OCI-LY3 (cell line): ENCODE data around the gene ARHGEF6.

ENCODE experiments used
- H2AFZ ChIP-seq: fragments of 200-600, 300-600 bp; shearing (Covaris generic); 2 replicates; pipeline ENCODE4 v1.6.0; 2014; ENCODE audit warnings: antibody characterized with exemption, low read depth, low read length
- H3K27ac ChIP-seq: fragments of 200-600, 300-600 bp; sonication (generic); 2 replicates; pipeline ENCODE4 v1.5.1; 2014; ENCODE audit warnings: mild to moderate bottlenecking, low read length, moderate library complexity, mixed read lengths
- H3K27me3 ChIP-seq: fragments of 200-600, 300-600 bp; sonication (generic); 2 replicates; pipeline ENCODE4 v1.6.1; 2014; ENCODE audit warnings: low read depth, low read length, mixed read lengths
- H3K36me3 ChIP-seq: fragments of 200-600, 300-600 bp; sonication (generic); replicated peaks from 2 replicates; pipeline ENCODE3; 2014; ENCODE audit warnings: low read depth, low read length, mixed read lengths
- H3K4me1 ChIP-seq: fragments of 300-600, 200-600 bp; sonication (generic); 2 replicates; pipeline ENCODE4 v1.6.1; 2014; ENCODE audit warnings: low read length, mixed read lengths
- H3K4me2 ChIP-seq: fragments of 200-600, 300-600 bp; sonication (generic); 2 replicates; pipeline ENCODE4 v1.6.1; 2014; ENCODE audit warnings: low read length, mixed read lengths
- H3K4me3 ChIP-seq: fragments of 300-600, 200-600 bp; sonication (generic); 2 replicates; pipeline ENCODE4 v1.5.1; 2014; ENCODE audit warnings: antibody characterized with exemption, mild to moderate bottlenecking, low read length, moderate library complexity
- H3K79me2 ChIP-seq: fragments of 300-600, 200-600 bp; shearing (Covaris generic); 2 replicates; pipeline ENCODE4 v1.6.1; 2014; ENCODE audit warnings: mild to moderate bottlenecking, low read length, mixed read lengths
- H3K9ac ChIP-seq: fragments of 300-600, 200-600 bp; shearing (Covaris generic); 2 replicates; pipeline ENCODE4 v1.6.0; 2014; ENCODE audit warnings: mild to moderate bottlenecking, low read length, moderate library complexity
- H3K9me3 ChIP-seq: fragments of 200-600, 300-600 bp; shearing (Covaris generic); 2 replicates; pipeline ENCODE4 v1.6.1; 2014; ENCODE audit warnings: low read length, mixed read lengths; ENCODE audit not compliant: insufficient read depth
- H4K20me1 ChIP-seq: fragments of 200-600, 300-600 bp; sonication (generic); 2 replicates; pipeline ENCODE4 v1.6.1; 2016; ENCODE audit warnings: low read length, mixed read lengths; ENCODE audit not compliant: insufficient read depth
- EZH2phosphoT487 ChIP-seq: fragments of 200-600 bp; shearing (Covaris generic); IDR thresholded peaks from 2 replicates; pipeline ENCODE4 v1.6.1; 2018; ENCODE audit warnings: antibody characterized with exemption, mixed run types, low read depth
- TF ChIP-seq, protein P1 (sequence below): fragments of 200-600, 300-600 bp; sonication (generic); IDR thresholded peaks from 2 replicates; pipeline ENCODE4 v1.5.1; 2014; ENCODE audit warnings: antibody characterized with exemption, low read length, low read depth

Gene ARHGEF6

DNA sequence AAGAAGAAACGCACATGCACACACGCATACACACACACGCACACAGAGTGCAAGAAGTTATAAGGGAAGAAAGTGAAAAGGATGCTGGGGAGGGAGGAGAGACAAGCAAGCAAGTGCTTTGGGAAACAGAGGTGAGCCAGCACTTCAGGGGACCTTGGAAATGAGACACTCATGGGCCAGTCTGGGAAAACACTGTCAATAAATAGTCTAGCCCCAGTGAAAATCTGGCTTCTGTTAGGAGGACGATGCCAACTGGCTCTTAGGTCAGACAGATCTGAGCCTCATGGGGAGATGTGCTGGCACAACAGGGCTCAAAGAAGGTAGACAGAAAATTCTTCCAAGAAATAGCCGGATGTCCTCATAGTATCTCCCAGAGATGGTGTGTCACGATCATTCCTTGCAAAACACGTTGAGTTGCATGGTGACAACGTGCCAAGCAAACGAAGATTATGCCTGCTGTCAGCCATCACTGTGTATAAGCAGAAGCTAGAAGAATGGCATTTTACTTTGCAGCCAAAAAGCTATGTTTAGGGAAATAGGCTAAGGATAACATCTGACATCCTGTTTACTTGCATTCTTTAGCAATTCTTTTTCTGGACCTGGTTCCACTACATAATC, 557 bp upstream of the ARHGEF6 start:
- Histone ChIP-seq H3K4me3 (peak overlapping the region; percentile 82), H3K9me3 (no peaks in the 10 kb centered on the region), H3K4me1 (peaks cover 39% of the 10 kb centered on the region), H3K9ac (peak overlapping the region; percentile 70), H3K36me3 (no peaks in the 10 kb centered on the region), H2AFZ (peak overlapping the region; percentile 99), H3K27me3 (no peaks in the 10 kb centered on the region), H3K79me2 (no peaks in the 10 kb centered on the region), H3K4me2 (peak overlapping the region; percentile 85), H3K27ac (no peak overlapping the region), H4K20me1 (no peaks in the 10 kb centered on the region)
- TF ChIP-seq EZH2phosphoT487, result no peak
- TF ChIP-seq, protein P1, sequence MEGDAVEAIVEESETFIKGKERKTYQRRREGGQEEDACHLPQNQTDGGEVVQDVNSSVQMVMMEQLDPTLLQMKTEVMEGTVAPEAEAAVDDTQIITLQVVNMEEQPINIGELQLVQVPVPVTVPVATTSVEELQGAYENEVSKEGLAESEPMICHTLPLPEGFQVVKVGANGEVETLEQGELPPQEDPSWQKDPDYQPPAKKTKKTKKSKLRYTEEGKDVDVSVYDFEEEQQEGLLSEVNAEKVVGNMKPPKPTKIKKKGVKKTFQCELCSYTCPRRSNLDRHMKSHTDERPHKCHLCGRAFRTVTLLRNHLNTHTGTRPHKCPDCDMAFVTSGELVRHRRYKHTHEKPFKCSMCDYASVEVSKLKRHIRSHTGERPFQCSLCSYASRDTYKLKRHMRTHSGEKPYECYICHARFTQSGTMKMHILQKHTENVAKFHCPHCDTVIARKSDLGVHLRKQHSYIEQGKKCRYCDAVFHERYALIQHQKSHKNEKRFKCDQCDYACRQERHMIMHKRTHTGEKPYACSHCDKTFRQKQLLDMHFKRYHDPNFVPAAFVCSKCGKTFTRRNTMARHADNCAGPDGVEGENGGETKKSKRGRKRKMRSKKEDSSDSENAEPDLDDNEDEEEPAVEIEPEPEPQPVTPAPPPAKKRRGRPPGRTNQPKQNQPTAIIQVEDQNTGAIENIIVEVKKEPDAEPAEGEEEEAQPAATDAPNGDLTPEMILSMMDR, result no peak

- H3K4me3 ChIP-seq, result peak overlapping the region; percentile 82
- no peaks in the 10 kb centered on the region for H4K20me1 ChIP-seq
- no peak overlapping the region for H3K27ac ChIP-seq
- H3K4me2 ChIP-seq, result peak overlapping the region; percentile 85
- TF ChIP-seq EZH2phosphoT487, result no peak
- TF ChIP-seq, protein P1, result no peak
- peaks cover 39% of the 10 kb centered on the region for H3K4me1 ChIP-seq
- H3K9ac ChIP-seq, result peak overlapping the region; percentile 70
- H3K36me3 ChIP-seq, result no peaks in the 10 kb centered on the region
- H3K79me2 ChIP-seq, result no peaks in the 10 kb centered on the region
- H2AFZ ChIP-seq, result peak overlapping the region; percentile 99
- H3K9me3 ChIP-seq, result no peaks in the 10 kb centered on the region
- no peaks in the 10 kb centered on the region for H3K27me3 ChIP-seq
These were observed 491 bp downstream of the ARHGEF6 start for GRCh38 chrX:136780241-136780640.

DNA sequence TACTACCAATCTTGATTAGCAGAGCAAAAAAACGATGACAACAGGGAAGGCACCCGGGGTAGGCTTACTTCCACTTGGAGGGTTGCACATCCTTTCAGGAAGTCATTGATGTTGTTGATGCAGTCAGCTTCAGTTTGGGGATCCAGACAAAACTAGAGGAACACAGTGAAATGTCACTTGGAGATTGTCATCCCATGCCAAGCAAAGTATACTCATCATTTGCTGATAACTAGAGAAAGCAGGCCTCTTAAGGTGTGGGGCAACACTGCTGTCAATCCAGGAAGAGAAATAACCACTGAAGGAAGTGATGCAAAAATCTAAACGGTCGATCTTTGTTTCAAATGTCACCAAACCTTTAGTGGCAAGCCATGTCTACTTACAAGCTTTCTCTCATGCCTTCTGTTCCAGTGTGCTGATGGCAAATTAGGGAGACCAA, 1.4 kb downstream of the ARHGEF6 start:
- Histone ChIP-seq H2AFZ (peak overlapping the region; percentile 99), H3K9me3 (no peaks in the 10 kb centered on the region), H3K27ac (peak overlapping the region; percentile 4; the same call in 1 of the 2 replicates), H3K36me3 (no peaks in the 10 kb centered on the region), H3K4me1 (peaks cover 37% of the 10 kb centered on the region), H3K9ac (peak overlapping the region; percentile 70), H3K79me2 (no peaks in the 10 kb centered on the region), H3K4me3 (peak overlapping the region; percentile 82), H3K27me3 (no peaks in the 10 kb centered on the region), H4K20me1 (no peaks in the 10 kb centered on the region), H3K4me2 (peak overlapping the region; percentile 85)
- TF ChIP-seq EZH2phosphoT487, result no peak
- TF ChIP-seq, protein P1, result no peak

GRCh38 chrX:136778916-136779315, 1.8 kb downstream of the ARHGEF6 start:
- H3K27ac ChIP-seq, result peak overlapping the region; percentile 4; the same call in 1 of the 2 replicates

More at GRCh38 chrX:136778916-136779315, 1.8 kb downstream of the ARHGEF6 start:
- Histone ChIP-seq H3K4me2 (peak overlapping the region; percentile 85), H3K27me3 (no peaks in the 10 kb centered on the region), H3K9me3 (no peaks in the 10 kb centered on the region), H3K4me1 (peaks cover 32% of the 10 kb centered on the region), H3K9ac (no peak overlapping the region), H3K4me3 (no peak overlapping the region), H3K79me2 (no peaks in the 10 kb centered on the region), H4K20me1 (no peaks in the 10 kb centered on the region), H3K36me3 (no peaks in the 10 kb centered on the region), H2AFZ (peak overlapping the region; percentile 99)
- no peak for TF ChIP-seq EZH2phosphoT487
- TF ChIP-seq, protein P1, result no peak
